ENCODE measurements around the gene PXDN. TPM values are rescaled to one million over a fixed set of nuclear protein-coding genes. Genes with fewer than 3 reads are reported as not detected.

Gene PXDN, protein sequence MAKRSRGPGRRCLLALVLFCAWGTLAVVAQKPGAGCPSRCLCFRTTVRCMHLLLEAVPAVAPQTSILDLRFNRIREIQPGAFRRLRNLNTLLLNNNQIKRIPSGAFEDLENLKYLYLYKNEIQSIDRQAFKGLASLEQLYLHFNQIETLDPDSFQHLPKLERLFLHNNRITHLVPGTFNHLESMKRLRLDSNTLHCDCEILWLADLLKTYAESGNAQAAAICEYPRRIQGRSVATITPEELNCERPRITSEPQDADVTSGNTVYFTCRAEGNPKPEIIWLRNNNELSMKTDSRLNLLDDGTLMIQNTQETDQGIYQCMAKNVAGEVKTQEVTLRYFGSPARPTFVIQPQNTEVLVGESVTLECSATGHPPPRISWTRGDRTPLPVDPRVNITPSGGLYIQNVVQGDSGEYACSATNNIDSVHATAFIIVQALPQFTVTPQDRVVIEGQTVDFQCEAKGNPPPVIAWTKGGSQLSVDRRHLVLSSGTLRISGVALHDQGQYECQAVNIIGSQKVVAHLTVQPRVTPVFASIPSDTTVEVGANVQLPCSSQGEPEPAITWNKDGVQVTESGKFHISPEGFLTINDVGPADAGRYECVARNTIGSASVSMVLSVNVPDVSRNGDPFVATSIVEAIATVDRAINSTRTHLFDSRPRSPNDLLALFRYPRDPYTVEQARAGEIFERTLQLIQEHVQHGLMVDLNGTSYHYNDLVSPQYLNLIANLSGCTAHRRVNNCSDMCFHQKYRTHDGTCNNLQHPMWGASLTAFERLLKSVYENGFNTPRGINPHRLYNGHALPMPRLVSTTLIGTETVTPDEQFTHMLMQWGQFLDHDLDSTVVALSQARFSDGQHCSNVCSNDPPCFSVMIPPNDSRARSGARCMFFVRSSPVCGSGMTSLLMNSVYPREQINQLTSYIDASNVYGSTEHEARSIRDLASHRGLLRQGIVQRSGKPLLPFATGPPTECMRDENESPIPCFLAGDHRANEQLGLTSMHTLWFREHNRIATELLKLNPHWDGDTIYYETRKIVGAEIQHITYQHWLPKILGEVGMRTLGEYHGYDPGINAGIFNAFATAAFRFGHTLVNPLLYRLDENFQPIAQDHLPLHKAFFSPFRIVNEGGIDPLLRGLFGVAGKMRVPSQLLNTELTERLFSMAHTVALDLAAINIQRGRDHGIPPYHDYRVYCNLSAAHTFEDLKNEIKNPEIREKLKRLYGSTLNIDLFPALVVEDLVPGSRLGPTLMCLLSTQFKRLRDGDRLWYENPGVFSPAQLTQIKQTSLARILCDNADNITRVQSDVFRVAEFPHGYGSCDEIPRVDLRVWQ (N-terminal part only)
- total RNA-seq: 1 to 10 TPM; 7.0 to 9.5 (median 9.4) TPM

DNA sequence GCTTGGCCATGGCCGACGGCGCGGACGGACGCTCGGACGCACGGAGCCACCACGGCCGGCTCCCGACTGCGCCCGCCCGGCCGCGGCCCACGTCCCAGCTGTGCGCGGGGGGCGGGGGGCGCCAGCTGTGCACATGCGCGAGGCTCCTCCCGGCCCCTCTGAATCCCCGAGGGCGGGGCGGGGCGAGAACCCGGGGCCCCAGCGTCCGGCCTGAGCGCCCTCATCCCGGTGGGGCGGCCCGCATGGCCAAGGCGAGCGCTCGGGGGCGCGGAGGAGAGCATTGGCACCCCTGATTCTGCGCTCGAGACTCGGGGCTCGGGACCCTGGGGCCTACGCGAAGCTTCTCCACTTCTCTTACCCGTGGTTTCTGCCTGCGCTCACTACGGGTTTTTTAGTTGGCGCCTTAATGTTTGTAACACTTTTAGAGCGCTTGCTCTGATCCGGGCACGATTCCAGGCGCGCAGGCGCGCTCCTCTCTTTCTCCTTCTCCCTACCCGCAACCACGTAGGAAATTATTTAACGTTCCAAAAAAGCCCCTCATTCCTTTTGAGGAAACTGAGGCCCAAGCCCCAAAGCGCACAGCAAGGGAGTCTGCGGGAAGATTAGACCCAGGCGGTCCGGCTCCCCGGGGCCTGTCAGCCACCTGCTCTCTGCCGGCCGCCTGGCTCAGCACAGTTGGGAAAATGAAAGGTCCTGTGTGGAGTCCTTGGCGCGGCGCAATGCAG, at the start of gene PXDN:
Gene PXDN (minus strand): TSS at position 70 of the 725 bp plus-strand sequence. CDS start 60 bp downstream, at position 10.
- H3K27ac ChIP-seq: peak within 1 kb of the TSS; percentile 87
- H3K4me3 ChIP-seq: peak within 1 kb of the TSS; percentile 73
- peak in 1 of 2 donors; percentile 48 for TF ChIP-seq POLR2A (IDR thresholded peaks at IDR 0.05)
- TF ChIP-seq EP300 (IDR thresholded peaks at IDR 0.05): no peak
- H3K27me3 ChIP-seq: peaks cover 63% of the 10 kb centered on the region
- 2% methylated on average over 43 of the region's 71 CpGs for WGBS
- H3K9me3 ChIP-seq: no peaks in the 10 kb centered on the region
- peak; percentile 68 to 79 for DNase-seq (ENCODE audit: low spot score in 2 of 2)
- peaks cover 34% of the 10 kb centered on the region for H3K4me1 ChIP-seq
- no peaks in the 10 kb centered on the region for H3K36me3 ChIP-seq

DNA sequence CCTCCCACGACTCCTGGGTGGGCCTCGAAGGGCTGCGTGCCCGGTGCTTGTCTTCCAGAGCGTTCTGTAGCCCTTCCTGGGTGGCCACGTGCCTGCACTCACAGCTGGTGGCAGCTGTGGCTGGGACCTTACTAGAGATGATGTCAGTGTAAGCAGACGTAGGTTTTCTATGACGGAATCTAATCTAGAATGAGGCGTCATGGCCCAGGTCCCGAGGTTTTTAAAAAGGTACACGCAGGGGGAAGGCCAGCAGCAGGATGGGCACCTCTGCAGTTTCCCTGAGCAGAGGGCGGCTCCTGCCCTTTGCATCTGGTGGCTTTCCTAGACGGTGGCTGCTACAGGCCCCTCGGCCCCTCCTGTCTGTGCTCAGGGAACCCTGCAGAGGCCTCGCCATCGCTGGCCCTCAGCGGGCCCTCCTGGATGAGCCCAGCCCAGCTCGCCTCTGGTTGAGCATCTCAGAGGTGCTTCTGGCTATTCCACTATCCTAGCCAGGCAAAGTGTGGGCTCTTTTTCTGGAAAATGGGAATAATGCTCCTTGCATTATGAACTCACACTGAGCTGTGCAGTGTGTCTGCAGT, 49.6 kb upstream of the PXDN start:
- Histone ChIP-seq H3K4me1 (peaks cover 6% of the 10 kb centered on the region), H3K9me3 (no peaks in the 10 kb centered on the region), H3K36me3 (no peaks in the 10 kb centered on the region), H3K27ac (no peak overlapping the region), H3K27me3 (peaks cover 8% of the 10 kb centered on the region), H3K4me3 (no peak overlapping the region)
- WGBS: 92% methylated on average over 11 of the region's 18 CpGs
- DNase-seq (ENCODE audit: low spot score in 2 of 2): no peak
- TF ChIP-seq POLR2AphosphoS5 (IDR thresholded peaks at IDR 0.05) (no peak), POLR2A (IDR thresholded peaks at IDR 0.05) (no peak), EP300 (IDR thresholded peaks at IDR 0.05) (no peak)
- TF ChIP-seq, protein P1, sequence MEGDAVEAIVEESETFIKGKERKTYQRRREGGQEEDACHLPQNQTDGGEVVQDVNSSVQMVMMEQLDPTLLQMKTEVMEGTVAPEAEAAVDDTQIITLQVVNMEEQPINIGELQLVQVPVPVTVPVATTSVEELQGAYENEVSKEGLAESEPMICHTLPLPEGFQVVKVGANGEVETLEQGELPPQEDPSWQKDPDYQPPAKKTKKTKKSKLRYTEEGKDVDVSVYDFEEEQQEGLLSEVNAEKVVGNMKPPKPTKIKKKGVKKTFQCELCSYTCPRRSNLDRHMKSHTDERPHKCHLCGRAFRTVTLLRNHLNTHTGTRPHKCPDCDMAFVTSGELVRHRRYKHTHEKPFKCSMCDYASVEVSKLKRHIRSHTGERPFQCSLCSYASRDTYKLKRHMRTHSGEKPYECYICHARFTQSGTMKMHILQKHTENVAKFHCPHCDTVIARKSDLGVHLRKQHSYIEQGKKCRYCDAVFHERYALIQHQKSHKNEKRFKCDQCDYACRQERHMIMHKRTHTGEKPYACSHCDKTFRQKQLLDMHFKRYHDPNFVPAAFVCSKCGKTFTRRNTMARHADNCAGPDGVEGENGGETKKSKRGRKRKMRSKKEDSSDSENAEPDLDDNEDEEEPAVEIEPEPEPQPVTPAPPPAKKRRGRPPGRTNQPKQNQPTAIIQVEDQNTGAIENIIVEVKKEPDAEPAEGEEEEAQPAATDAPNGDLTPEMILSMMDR (IDR thresholded peaks at IDR 0.05): no peak

DNA sequence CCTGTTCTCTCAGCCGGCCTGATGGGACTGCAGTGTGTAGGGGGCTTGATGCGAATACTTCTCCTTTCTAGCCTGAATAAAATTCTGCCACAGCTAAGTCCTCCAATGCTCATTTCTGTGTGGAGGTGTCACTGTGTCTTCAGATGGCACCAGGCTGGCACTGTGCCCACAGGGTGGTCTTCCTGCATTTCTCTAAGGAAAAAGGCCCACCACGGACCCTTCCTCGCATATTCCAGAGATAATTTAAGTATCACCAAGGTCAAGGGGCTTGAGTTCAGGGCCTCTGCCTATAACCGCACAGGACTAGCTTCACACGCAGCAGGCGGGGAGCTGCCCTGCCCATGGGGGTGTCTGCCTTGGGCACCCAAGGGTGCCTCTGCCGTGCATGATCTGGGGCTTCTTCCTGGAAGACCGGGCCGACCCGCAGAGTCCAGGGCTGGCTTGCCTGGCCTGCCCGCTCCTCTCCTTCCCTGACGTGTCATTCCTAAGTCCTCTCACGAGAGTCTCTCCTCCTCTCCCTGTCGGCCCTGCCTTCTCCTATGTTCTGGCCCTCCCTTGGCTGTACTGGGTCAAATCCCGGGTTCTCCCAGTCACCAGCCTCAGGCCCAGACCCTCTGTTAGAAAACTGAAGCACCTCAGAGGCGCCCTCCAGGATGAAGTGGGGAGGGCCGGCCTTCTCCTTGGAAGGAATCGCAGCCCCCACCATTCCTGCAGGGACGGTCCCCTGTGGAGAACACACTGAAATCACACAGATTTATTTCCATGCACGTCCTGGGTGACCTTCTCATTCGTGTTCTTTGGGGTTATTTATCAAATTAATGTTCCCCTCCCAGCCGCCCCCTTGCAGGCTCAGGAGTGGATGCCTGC, 48.9 kb upstream of the PXDN start:
- no peaks in the 10 kb centered on the region for H3K36me3 ChIP-seq
- no peaks in the 10 kb centered on the region for H3K9me3 ChIP-seq
- no peak overlapping the region for H3K4me3 ChIP-seq
- TF ChIP-seq EP300 (IDR thresholded peaks at IDR 0.05): no peak
- TF ChIP-seq, protein P1 (IDR thresholded peaks at IDR 0.05): no peak
- TF ChIP-seq POLR2AphosphoS5 (IDR thresholded peaks at IDR 0.05): no peak
- TF ChIP-seq POLR2A (IDR thresholded peaks at IDR 0.05): no peak
- no peak for DNase-seq (ENCODE audit: low spot score in 2 of 2)
- WGBS: 96% methylated on average over 23 of the region's 23 CpGs
- H3K27ac ChIP-seq: no peak overlapping the region
- peaks cover 6% of the 10 kb centered on the region for H3K4me1 ChIP-seq
- peaks cover 15% of the 10 kb centered on the region for H3K27me3 ChIP-seq

DNA sequence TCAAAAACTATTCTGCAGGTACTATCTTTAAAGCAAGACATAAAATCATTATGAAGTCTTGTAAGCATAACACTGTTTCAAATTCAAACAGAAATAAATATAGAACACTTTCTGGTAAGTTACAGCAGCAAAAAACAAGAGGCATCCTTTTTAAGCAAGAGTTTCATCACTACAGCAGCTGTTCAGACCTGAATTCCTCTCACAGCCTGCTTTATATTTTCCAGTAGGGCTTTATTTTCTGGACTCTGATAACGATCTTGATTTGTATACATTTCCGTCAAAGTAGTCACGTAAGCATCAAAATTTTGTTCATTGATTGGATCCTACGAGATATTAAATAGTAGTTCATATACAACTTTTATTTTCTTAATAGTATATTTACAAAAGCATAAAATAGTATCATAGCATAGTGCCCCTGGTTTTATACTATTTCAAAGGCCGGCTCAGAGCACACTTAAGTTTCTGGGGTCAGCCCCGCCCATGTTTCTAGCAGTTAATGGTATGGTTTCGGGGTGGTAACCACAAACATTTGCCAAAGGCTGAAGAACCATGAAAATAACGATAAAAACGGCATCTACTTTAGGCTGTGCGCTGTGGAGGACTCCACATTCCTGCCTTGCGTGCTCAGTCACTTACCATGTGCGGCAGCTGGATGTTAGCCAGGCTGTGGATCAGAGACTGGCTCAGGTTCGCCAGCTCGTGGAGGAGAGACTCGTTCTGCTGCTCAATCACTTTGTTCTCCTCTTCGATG, 47.5 kb upstream of the PXDN start:
- peaks cover 15% of the 10 kb centered on the region for H3K27me3 ChIP-seq
- 35% methylated on average over 16 of the region's 16 CpGs for WGBS
- no peak overlapping the region for H3K27ac ChIP-seq
- no peaks in the 10 kb centered on the region for H3K36me3 ChIP-seq
- no peak overlapping the region for H3K4me3 ChIP-seq
- H3K4me1 ChIP-seq: peaks cover 6% of the 10 kb centered on the region
- DNase-seq (ENCODE audit: low spot score in 2 of 2): no peak
- no peaks in the 10 kb centered on the region for H3K9me3 ChIP-seq
- TF ChIP-seq POLR2A (IDR thresholded peaks at IDR 0.05) (no peak), EP300 (IDR thresholded peaks at IDR 0.05) (no peak), POLR2AphosphoS5 (IDR thresholded peaks at IDR 0.05) (no peak)
- TF ChIP-seq, protein P1 (IDR thresholded peaks at IDR 0.05): no peak

Measured in suprapubic skin (tissue), 4 donors.